Left renal pelvis (tissue), 4 donors: ENCODE data around the gene FAM131C. TPM values are rescaled to one million over a fixed set of nuclear protein-coding genes. Genes with fewer than 3 reads are reported as not detected.

Source experiments
- DNase-seq, 4 donors: peaks; one replicate each; pipeline ENCODE4 v3.0.0-alpha.2; 2013; ENCODE audit warnings: low read depth in 4 of 4, low spot score in 3 of 4
- polyA plus RNA-seq, 4 donors: library from polyadenylated mRNA; unstranded; fragments of 120-200 nt; gene quantifications; one replicate each; pipeline ENCODE4 v1.2.1, GENCODE V29; 2013; ENCODE audit not compliant: insufficient read length in 4 of 4

The FAM131C gene
- polyA plus RNA-seq, 4 donors, result 1.6 to 1.8 (median 1.7) TPM; not detected in 1

DNA sequence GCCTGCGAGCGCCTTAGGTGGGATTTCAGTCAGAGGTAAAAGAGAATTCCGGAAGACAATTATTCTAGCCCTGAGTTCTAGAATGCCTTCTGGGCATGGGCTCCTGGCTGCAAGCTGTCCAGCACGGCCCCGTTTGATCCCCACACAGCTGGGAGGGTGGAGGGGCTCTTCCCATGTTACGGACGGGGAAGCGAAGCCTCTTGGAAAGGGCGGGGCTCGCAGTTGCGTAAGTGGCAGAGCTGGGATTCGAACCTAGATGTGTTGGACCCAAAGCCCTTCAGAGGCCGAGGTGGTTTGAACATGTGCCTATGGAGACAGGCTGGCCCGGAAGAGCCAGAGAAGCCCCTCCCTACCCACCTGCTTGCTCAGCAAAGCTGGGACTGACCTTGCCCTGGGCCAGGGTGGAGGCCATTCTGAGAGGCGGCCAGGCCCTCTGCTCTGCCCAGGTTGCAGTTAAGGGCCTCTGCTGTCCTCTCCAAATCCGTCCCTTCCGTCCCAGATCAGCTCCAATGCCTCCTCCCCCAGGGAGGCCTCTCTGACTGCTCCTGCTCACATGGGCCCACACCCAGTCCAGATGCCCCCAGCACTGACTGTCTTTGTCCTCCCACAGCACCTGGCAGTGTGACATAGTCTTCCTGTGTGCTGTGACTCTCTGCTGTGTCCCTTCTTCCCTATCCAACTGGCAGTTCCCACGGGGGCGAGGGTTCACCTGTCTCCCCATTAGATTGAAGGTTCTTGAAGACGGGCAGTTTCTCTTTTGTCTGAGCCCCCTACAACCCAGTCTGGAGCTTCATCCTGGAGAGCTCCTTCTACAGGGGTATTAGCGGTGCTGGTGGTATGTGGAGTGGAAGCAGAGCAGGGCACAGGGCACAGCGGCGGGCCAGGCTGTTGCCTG, 54.5 kb downstream of the FAM131C start:
- DNase-seq, result no peak

DNA sequence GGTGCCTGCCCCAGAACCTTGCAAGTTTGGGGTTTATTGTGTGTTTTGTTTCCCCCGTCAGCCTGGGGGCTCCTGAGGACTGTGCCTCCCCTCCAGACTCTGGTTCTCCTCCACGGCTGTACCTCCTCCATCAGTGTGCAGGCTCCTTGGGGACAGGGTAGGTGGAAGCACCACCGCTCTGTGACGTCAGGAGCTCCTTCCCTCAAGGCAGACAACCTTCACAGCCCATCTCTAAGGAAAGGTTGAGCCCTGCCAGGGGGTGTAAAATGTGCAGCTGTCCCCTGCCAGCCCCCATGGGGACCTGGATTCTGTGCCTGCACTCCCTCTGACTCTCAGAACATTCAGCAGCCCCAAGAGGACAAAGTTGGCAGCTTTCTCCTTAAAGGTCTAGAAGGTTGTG, 55.1 kb downstream of the FAM131C start:
- DNase-seq, result no peak

DNA sequence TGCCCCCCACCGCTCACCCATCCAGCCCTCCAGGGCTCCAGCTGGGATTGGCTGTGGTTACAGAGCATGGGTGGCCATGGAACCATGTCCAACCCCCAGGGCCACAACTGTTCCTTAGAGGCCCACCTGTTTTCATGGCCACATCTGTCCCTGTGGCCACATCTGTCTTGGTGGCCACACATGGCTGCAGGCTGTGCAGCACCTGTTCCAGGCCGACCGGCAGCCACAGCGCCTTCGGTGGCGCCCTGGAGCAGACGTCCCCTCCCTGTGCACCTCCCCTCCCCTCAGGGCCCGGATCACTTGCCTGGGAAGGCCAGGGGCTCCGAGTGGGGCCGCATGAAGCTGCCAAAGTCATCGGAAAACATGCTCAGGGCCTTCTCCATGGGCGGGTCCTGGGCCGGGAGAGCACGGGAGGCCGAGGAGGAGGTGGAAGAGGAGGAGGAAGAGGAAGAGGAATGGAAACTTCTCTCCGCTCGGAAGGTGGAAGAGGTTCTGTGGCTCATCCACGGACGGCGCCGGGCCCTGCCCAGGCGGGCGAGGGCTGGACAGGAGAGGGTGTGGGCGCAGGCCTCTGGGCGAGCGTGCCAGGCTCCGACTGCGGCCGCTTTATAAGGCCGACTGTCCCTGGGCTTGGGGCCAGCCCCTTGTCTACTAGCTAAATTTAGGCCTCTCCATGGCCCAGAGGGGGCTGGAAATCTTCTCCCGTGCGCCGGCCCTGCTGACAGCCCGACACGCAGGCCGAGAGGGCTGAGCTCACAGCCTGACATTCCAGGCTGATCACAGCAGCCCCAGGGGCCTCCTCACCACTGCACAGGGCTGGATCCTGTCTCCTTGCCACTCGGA, 55.8 kb downstream of the FAM131C start, which contains the start of gene HSPB7:
Gene HSPB7, minus strand, starts transcription at position 583 of the 843 bp plus-strand sequence. Its CDS starts 80 bp downstream, at position 503.
- DNase-seq, result no peak

DNA sequence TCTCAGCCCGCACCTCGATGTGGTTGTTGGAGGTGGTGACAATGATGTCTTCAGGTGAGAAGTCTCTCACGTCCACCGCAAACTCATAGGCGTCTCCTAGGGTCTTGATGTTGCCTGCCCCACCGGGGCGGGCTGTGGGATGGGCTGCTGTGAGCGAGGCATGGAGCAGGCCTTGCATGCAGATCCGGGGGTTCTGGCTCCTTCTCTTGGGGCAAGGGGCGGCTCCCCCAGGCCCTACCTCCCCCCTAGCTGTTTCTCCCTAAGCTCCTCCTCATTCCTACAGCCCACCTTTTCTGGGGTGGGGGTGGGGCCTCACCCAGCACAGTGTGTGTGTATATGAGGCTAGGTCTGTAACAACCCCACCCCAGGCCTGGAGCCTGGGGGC, 56.4 kb downstream of the FAM131C start:
- no peak for DNase-seq

DNA sequence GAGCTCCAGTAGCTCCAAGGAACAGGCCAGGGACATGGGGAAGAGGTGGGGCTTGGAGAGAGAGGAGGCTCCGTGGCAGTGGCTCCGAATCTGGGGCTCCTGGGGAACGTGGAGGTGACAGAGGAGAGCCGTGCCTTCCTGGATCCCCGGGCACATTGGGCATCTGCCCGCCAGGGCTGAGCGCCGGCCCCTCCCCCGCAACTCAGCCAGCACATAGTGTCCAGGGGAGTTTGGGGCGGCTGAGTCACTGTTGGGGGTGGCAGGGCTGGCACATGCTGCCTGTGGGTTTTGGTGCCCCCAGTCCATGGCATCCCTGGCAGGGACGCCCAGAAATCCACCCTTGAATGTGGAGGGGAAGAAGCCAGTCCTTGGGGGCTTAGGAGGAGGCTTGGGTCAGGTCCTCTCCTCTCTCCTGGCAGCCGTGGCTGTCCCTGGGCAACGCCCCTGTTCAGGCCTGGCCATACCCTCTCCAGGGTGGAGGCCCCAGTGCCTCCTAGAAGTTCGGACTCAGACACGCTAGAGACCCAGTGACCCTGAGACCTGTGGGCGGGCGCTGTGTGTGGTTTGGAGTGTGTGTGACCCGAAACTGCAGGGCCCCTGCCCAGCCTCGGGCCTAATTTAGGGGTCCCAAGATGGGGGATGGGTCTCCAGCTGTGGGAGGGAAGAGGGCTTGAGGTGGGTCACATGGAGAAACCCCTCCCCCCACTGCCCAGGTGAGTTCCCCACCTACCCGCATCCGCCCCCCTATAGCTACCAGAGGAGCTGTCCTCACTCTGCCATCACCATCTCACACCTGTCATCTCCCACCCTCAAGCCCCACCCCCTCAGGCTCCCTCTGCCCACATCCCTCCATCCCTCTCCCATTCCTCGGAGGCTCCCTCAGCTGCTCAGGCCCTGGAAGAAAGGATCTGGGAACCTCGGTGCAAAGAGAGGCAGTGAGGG, 57.2 kb downstream of the FAM131C start:
- no peak for DNase-seq

DNA sequence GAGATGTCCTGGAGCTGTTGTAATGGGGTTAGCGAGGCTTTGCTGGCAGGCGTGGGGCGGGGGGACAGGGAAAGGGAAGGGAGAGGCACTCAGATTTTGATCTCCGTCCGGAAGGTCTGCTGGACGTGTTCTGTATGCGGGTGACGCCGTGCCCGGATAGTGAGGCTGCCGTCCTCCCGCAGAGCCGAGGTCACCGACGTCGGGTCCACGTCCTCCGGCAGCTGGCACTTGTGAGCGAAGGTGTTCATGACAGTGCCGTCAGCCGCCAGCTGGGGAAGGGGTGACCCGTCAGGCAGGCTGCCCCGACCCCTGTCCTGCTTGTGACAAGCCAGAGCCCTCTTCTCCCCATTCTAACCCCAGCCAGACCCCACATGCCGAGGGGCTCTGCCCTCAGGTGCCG, 58.0 kb downstream of the FAM131C start:
- no peak for DNase-seq

DNA sequence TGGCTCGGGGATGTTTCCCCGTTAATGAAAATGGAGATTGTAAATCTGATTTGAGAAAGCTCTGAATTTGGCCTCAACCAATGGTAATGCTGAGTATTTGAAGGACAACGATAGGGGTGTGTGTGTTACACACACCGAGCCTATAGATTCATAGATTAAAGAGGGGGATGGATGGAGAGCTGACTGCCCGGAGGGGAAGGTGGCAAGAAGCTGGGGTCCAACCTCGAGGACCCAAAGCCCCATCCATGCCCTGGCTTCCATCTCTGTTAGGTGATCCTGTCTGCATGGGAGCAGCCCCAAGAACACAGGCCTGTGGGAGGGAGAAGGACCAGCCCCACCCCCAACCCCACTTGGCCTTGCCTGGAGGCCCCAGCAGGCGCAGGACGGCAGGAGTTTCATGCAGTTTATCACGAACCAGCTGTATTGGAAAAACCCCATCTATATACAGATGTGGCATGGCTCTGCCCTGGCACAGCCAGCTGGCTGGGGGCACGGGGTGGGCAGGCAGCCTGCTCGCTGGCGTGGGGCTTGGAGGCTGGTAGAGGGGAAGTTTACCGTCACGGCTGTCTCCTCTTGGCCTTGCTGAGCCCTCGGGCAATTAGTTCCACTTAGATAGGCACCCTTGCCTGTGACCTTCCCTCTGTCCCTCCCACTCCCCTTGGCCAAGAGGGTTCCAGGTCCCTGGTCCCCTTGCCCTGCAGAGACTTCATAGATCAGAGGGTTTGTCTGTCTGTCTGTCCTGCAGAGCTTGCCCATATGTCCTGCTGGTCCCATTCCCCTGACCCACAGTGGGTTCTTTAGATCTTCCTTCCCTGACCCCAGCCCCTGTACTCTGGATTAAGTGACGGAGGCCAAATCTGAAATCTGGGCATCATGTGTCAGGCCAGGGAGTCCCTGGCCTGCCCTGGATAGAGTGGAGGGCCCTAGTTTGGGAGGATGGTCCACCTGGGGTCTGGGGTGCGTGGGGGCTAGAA, 58.7 kb downstream of the FAM131C start:
- DNase-seq, result no peak

DNA sequence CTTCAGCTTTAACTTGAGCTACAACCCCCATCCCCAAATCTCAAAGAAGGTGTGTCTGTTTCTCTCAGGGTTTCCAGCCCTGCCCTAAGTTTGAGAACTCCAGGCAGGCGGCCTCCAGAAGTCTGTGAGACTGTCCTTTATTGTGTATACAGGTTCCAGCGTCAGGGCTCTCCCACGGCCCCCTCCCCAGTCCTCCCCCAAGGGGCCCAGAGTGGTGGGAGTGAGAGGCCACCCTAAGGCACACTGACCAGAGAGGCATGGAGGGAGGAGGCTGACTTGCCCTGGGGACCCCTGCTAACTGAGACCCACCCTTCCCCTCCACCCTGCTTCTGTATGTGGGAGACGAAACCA, 59.6 kb downstream of the FAM131C start:
- DNase-seq, result no peak

DNA sequence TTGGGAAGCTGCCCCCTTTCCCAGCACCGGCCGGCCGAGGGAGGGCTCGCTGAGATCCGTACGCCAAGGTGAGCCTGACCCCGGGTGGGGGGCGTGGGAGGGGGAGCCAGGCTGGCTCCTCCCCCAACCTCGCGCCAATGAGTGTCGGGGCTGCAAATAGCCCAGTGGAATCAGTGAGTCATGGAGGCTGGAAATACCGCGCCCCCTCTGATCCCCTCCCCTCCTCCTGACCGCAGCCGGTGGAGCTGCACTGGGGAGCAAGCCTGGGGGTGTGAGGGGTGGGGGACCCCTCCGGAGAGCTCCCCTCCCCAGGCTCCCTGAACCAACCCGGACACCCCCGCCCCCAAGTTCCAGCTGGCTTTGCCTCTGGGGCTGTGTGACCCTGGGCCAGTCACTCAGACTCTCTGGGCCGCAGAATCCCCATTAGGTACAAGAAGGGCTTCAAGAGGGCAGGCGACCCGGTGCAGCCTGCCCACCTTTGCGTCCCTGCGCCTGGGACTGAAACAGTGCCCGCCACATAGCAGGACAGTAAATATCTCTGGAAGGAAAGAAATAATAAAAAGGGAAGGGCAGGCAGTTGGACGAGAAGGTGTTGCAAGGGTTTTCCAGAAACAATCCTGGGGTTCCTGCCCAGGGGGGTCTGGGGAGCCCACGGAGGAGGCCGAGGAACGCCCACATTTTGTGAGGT, 60.1 kb downstream of the FAM131C start:
- DNase-seq, result no peak

DNA sequence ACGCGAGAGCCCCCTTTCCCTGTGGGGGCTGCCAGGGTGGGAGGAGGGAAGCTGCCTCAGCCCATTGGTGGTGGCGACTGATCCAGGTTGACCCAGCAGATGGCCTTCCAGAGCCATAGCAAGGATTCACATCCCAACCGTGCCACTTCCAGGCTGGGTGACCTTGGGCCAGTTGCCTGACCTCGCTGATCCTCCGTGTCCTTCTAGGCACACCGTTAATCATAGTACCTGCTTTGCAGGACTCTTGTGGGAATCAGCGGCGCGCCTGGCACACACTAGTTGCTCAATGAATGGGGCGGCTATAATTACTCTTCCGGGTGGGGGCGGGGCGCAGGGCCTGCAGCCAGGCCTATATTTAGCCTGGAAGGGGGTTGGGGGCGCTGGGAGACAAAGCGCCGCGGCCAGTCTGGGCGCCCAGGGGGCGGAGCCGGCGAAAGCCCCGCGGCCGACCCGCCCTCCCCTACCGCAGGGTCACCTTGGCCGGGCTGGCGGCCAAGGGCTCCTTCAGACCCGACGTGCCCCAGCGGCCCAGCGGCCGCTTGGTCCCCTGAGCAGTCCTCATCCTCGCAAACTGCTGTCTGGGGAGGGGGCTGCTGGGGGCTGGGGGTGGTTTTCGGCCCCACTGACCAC, 60.7 kb downstream of the FAM131C start:
- DNase-seq, result peak in 1 of 4 donors; percentile 64

DNA sequence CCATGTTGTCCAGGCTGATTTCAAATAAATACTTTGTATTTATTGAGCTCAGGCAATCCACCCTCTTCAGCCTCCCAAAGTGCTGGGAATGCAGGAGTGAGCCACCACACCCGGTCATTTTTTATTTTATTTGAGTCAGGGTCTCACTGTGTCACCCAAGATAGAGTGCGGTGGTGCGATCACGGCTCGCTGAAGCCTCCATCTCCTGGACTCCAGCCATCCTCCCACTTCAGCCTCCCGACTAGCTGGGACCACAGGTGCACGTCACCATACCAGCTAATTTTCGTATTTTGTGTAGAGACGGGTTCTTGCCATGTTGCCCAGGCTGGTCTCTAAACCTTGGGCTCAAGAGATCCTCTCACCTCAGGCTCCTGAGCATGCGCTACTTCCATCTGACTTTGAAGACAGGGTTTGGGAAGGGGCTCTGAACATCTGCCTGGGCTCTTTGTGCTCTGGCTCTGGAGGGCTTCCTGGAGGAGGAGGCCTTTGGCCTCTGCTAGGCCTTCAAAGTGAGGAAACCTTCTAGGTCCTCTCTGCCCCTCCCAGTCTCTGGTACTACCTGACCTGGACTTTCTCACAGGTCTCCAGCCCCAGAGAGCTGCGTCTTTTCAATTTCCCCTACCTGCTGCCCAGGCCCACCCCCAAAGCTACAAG, 61.4 kb downstream of the FAM131C start:
- DNase-seq, result no peak

DNA sequence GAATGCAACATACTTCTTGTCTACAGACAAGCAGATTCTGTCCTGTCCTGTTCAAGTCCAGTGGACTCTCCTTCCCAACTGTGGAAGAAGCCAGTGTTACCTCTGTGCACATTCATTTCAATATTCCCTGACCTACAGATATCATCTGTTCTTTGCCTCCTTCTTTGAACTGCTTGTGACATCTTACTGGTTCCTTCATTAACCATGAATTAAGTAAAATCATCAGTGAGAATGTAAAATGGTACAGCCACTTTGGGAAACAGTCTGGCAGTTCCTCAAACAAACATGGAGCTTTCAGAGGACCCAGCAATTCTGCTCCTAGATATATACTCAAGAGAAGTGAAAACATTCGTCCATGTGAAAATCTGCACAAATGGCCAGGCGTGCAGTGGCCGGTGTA, 62.6 kb downstream of the FAM131C start:
- no peak for DNase-seq

DNA sequence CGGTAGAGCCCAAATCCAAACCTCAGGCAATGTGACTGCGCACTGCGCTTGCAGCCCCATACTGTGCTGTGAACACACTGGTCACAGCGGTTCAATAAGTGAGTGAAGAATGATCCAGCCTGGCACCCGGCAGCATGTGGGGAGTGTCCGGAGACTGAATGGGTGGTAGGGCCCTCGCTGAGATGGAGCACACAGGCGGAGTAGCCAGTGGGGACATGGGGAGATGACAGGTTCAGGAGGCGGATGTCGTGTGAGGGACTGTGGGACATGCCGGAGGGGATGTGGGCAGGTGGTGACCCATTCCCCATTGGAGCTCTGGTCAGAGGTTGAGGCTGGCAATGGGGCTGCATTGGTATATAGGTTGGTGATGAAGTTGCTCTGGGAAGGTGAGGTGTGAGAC, 63.8 kb downstream of the FAM131C start:
- DNase-seq, result no peak

DNA sequence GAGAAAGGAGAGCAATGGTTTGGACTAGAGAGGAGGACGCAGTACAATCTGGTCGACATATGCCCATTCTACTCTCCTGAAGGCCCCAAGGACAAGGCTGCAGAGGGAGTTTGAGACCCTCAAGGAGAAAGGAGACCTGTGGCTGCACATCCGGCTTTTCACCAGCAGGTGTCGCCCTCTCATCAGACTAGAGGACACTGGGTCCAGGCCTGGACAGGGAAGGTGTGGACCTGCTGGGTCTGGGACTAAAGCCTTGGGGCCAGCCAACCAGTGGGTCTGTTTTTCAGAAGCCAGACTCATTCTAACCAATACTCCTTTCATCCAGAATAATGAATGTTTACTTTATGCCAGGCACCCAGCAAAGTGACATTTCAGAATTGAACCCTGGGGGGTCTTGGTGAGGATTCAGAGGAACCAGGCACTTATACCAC, 64.4 kb downstream of the FAM131C start:
- peak in 1 of 4 donors; percentile 68 for DNase-seq
